CD4-positive, alpha-beta T cell treated with Interleukin-17A for 1 hour (primary cell): Measurements from ENCODE around the gene CISH.
A peak's percentile ranks its signal among the peaks of the same experiment; 100 is the strongest.

Source experiments
- DNase-seq: peaks from one replicate; pipeline ENCODE4 v3.0.0-alpha.2; 2020

The CISH gene

DNA sequence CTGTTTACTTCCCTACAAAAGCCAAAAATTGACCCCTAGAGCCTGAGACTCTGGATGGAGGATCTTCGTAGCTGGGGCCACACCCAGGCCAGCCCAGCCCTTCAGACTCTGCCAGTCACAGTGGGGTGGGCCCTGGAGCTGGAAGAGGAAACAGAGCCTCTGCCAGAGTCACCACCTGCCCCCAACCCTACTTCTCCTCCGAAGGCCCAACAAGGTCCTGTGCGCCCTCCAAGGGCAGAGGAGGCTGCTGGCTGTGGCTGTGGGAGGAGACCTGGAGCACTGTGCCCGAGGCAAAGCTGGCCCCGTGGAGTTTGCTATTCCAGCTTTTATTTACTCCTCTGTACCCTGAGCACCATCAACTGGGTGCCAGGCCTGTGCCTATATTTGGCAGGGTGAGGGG is 19.0 kb downstream of the CISH start:
- no peak for DNase-seq

GRCh38 chr3:50591196-50591741 is 20.3 kb downstream of the CISH start:
- no peak for DNase-seq

- no peak for DNase-seq
These were observed 22.7 kb downstream of the CISH start for GRCh38 chr3:50588759-50589433.

DNA sequence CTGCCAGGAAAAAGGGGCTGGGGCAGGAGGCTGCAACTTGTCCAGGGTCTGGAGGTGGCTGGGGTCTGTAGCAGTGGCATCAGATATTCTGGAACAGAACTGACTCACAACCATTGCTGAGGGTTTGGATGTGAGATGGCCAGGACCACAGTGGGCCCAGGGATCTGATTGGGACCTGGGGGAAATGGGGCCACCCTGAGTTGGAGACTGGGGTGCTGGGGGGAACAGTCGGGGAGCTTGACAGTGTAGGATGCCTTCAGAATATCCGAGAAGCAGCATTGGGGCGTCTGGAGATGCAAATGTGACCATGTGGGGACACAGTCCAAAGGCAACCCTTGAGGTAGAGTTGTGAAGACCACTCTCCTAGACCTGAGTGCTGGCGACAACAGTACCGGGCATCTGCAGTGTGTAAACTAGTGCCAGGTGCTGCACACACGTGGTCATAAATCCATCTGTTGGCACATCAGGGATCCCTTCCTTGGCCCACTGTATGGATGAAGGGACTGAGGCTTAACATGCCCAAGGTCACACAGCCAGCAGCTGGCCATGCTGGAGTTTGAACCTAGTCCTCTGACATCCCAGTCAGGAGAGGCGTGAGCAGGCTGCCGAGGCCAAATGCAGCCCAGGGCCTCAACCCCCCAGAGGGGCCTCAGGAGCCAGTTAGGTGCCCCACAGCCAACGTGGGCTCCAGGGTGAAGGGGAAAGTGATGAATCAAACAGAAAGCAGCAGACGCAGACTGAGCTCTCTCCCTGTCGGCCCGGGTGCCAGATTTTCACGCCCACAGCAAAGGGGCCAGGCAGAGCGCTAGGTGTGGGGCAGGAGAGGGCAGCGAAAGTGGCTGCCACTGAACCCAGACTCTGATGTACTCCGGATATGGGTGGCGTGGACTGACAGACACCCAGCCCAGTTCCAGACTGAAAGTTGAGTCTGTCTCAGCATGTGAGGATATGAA is 23.5 kb downstream of the CISH start:
- DNase-seq: peak; percentile 71

GRCh38 chr3:50587373-50587772 is 24.2 kb downstream of the CISH start:
- DNase-seq: no peak

DNA sequence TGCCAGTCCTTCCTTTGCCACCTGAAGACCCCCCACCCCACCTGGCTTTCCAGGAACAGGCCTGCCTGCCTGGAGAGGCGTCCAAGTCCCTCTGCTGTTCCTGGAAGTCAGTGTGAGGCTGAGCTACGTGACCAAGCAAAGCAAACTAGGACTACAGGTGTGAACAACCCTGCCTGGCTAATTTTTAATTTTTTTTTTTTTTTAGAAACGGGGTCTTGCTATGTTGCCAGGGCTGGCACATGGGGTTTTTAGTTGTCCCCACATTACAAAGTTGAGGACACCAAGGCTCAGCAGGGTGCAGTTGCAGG is 24.9 kb downstream of the CISH start:
- DNase-seq: no peak

GRCh38 chr3:50585919-50586762 is 25.4 kb downstream of the CISH start:
- no peak for DNase-seq

DNA sequence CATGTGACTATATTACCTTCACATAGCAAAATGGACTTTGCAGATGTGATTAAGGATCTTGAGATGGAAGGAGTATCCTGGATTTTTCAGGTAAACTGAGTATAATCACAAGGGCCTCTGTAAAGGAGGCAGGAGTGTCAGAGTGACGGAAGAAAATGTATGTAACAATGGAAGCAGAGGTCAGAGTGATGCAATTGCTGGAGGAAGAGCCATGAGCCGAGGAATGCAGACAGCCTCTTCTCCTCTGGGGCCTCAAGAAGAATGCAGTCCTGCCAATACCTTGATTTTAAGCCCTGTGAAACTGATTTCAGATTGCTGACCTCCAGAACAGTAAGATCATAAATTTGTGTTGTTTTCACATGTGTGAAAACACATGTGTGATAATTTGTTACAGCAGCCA is 27.2 kb downstream of the CISH start:
- no peak for DNase-seq

- DNase-seq: no peak
These were observed 27.7 kb downstream of the CISH start for GRCh38 chr3:50583897-50584296.

DNA sequence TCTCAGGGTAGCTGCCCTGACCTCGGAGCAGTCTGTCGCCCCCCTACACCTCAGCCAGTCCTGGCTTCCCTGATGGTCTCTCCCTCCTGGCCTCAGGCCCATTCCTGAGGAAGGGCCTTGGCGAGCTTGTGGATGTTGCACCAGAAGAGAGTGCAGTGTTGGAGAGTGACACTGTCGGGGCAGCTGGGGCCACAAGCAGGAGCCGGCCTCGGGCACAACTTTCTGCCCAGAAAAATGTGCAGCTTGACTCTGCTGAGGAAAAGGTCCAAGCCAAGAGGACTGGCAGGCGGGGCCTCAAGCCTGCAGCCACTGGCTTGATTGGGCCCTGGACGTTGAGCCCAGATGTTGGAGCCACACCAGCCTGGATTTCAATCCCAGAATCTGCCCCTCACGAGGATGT is 29.5 kb downstream of the CISH start:
- DNase-seq: no peak

GRCh38 chr3:50581459-50581842 is 30.1 kb downstream of the CISH start:
- DNase-seq: no peak

- no peak for DNase-seq
These were observed 30.7 kb downstream of the CISH start for GRCh38 chr3:50580683-50581458.

DNA sequence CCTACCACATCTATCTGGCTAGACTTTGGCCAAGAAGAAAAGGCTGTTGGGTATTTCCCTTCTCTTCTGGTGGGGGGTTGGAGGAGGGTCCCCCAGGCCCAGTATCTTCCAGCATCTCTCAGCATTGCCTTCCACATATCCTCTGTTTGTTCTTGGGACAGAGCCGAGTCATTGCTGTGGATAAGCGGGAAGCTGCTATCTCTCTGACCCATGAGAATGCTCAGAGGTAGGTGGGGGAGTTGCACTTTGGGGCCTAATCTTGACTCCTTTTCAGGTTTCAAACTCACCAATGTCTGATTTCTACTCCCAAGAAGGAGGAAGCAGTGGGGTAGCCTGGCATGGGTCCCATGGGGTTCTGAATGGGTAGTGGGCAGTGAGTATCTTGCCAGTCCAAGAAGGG is 34.2 kb downstream of the CISH start:
- DNase-seq: no peak

- no peak for DNase-seq
These were observed 36.2 kb downstream of the CISH start for GRCh38 chr3:50575372-50575771.

DNA sequence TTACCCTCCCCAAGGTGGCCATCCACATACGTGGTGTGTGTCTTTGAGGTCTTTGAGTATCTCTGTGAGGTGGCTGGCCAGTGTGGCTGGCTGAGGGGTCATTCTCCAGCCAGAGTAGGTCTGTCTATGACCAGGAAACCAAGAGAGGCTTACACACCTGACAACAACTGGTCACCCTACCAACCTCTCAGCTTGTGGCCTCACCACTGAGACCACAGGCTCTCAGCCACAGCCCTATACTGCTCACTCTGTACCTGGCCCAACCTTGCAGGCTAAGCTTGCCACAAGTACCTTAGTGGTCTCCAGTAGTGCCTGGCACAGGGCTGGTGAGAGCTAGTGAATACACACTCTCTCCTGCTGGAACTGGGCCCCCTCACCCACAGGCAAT is 37.1 kb downstream of the CISH start:
- no peak for DNase-seq

DNA sequence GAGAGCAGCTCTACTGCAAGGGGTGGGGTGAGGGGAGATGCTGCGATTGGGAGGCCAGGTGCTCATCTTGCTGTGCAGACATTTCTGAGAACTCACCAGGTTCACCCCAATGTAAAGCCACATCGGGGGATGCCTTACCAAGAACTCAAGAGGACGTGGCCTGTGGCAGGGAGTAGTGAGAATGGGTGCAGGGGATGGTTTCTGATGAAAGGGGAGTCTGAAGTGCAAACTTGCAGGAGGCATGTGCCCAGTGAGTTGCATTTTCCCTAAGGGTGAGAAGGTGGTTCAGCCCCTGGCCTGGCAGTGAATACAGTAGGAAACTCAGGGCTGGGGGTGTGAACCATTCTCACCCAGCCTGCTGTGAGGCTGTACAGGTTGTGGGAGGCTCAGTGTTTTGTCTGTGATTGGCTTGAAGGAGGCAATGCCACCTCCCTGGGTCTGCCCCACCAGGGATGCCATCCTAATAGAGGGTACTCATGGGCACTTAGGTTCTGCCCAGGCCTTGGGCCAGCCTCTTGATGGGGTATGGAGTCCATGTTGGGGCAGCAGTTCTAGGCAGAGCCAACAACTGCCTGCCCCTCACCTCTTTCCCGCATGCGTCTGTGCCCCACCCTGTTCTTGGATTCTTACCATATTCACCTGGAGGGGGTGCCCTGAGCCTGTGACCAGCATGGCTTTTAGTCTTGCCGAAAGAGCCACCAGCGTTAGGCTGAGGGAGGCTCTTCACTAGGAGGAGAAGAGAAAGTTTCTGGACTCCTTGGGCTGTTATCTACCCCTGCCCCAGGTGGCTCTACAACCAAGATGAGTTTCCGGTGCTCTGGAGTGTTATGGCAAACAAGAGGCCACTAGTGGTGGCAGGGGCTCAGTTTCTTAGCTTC is 37.8 kb downstream of the CISH start:
- peak; percentile 72 for DNase-seq

- DNase-seq: no peak
These were observed 38.7 kb downstream of the CISH start for GRCh38 chr3:50572801-50573371.

DNA sequence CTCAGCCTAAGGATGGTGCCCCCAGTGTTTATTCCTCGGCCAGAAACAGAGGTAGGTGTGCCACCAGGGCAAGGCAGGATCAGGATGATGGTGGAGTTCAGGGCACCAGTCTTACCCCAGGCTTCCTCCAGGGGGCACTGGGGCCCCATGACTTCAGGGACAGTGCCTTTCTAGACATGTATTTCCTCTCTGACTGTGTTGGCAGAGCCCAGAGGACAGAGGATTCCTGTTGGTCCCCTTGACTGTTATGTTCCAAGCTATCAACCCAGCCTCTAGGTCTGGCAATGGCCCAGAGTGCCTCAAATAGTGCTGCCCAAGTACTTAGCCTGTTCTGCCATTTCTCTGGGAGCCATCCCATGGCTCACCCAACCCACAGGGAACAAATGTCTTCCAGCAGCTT is 39.4 kb downstream of the CISH start:
- DNase-seq: peak; percentile 88

GRCh38 chr3:50571486-50571885 is 40.1 kb downstream of the CISH start:
- DNase-seq: no peak

DNA sequence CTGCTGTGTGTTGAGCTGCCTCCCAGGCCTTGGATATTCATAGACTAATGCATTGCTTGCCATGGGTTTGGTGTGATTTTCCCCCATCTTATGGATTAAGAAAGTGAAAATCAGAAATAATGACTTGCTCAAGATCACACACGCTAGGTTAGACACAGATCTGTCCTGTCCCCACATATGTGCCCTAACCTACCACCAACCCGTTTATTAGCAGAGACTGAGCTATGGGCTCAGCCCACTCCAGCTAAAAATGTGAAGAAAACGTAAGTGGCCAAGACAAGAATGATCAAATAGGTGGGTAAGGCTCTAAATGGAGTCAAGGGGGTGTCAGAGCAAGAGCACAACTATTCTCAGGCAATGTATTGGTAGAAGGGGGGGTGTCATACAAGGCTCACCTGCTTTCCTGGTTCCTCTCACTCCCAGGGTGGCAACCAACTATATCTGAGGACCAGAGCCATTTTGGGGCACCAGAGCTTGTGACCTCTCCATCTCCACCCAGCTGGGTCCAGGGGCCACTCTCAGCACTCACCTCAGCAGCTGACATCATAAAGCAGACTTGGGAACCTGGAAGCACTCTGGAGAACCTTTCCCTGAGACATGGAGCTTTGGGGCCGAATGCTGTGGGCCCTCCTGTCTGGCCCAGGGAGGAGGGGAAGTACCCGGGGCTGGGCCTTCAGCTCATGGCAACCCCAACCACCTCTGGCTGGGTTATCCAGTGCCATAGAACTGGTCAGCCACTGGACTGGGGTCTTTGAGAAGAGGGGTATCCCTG is 40.9 kb downstream of the CISH start:
- DNase-seq: no peak
